Fibroblast of villous mesenchyme (primary cell): ENCODE data around the gene KLF8. TPM values are rescaled to one million over a fixed set of nuclear protein-coding genes. Genes with fewer than 3 reads are reported as not detected.
"Not testable (repeated sequence)": the region's sequence is repeated elsewhere in the genome, so short reads cannot be mapped to it uniquely, and the experiment has no call there.

Source experiments
- DNase-seq: peaks from one replicate; pipeline ENCODE4 v3.0.0-alpha.2; 2010; ENCODE audit warnings: low read depth
- H3K4me3 ChIP-seq: 2 replicates; pipeline ENCODE4 v1.5.1; 2011; ENCODE audit warnings: low read depth, mild to moderate bottlenecking, low read length
- total RNA-seq: library from RNA; depleted of rRNA; stranded (reverse); fragments of >200 nt; gene quantifications from 2 replicates; pipeline ENCODE4 v1.2.3, GENCODE V29; 2012
- TF ChIP-seq, protein P1 (sequence below): IDR thresholded peaks from 2 replicates; pipeline ENCODE4 v1.5.1; 2012; ENCODE audit warnings: low read depth, mild to moderate bottlenecking, low read length; ENCODE audit not compliant: insufficient read depth

Gene KLF8
- 2.3 and 3.0 TPM in 2 replicates for total RNA-seq

- peak within 1 kb of the TSS; percentile 45 for H3K4me3 ChIP-seq
- no peak for DNase-seq
- TF ChIP-seq, protein P1, sequence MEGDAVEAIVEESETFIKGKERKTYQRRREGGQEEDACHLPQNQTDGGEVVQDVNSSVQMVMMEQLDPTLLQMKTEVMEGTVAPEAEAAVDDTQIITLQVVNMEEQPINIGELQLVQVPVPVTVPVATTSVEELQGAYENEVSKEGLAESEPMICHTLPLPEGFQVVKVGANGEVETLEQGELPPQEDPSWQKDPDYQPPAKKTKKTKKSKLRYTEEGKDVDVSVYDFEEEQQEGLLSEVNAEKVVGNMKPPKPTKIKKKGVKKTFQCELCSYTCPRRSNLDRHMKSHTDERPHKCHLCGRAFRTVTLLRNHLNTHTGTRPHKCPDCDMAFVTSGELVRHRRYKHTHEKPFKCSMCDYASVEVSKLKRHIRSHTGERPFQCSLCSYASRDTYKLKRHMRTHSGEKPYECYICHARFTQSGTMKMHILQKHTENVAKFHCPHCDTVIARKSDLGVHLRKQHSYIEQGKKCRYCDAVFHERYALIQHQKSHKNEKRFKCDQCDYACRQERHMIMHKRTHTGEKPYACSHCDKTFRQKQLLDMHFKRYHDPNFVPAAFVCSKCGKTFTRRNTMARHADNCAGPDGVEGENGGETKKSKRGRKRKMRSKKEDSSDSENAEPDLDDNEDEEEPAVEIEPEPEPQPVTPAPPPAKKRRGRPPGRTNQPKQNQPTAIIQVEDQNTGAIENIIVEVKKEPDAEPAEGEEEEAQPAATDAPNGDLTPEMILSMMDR, result no peak
Measured at GRCh38 chrX:56232221-56233082, at the start of gene KLF8. KLF8 (plus strand) TSS chrX:56232356; CDS start chrX:56233335, 979 bp downstream.

- not testable (repeated sequence) for H3K4me3 ChIP-seq, DNase-seq
Measured at GRCh38 chrX:56206945-56207344, 25.2 kb upstream of the KLF8 start.

DNA sequence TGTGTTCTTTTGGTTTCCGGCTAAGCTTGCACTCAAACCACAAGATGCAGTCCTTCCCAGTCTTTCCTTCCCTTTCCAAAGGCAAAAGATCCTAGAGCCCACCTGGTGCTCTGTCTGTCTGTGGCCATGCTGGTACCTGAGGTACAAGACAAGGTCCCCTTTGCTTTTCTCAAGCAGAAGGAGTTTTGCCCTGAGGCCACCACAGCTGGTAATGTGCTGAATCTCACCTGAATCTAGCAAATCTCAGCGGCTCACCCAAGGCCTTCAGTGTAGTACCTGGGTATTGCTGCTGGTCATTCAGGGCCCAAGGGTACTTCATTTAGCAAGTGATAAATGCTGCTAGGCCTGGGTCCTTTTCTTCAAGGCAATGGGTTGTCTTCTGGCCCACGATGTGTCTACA lies 20.5 kb upstream of the KLF8 start:
- TF ChIP-seq, protein P1, result no peak
- DNase-seq, result no peak
- H3K4me3 ChIP-seq, result no peak overlapping the region

DNA sequence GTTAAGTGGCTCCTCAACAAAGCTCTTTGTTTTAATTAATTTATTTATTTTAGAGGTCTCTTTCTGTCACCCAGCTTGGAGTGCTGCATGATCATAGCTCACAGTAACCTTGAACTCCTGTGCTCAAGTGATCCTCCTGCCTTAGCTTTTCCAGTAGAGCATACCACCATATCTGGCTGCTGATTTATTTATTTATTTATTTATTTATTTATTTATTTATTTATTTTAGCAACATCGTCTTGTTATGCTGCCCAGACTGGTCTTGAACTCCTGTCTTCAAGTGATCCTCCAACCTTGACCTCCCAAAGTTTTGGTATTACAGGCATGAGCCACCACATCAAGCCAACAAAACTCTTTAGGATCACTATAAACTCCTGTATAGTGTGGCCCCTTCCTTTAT lies 15.8 kb upstream of the KLF8 start:
- no peak for DNase-seq
- TF ChIP-seq, protein P1, result no peak
- no peak overlapping the region for H3K4me3 ChIP-seq

GRCh38 chrX:56219700-56220099 lies 12.5 kb upstream of the KLF8 start:
- no peak for DNase-seq
- no peak overlapping the region for H3K4me3 ChIP-seq
- TF ChIP-seq, protein P1, result no peak

GRCh38 chrX:56221101-56221500 lies 11.1 kb upstream of the KLF8 start:
- DNase-seq, result no peak
- no peak overlapping the region for H3K4me3 ChIP-seq
- TF ChIP-seq, protein P1, result no peak

- no peak for DNase-seq
- TF ChIP-seq, protein P1, result no peak
- no peak overlapping the region for H3K4me3 ChIP-seq
Measured at GRCh38 chrX:56222473-56223000, 9.6 kb upstream of the KLF8 start.
